GM10847 (cell line): ENCODE results near the gene BMP2K.

ENCODE experiments used
- POLR2A ChIP-seq: IDR thresholded peaks from 2 replicates; pipeline ENCODE4 v1.6.1; 2011; ENCODE audit not compliant: insufficient read length; ENCODE audit errors: extremely low read depth

Gene BMP2K

GRCh38 chr4:78775303-78776078 is 659 bp upstream of the BMP2K start:
- no peak for TF ChIP-seq POLR2A

GRCh38 chr4:78776729-78777575 is 802 bp downstream of the BMP2K start:
- peak; percentile 23 for TF ChIP-seq POLR2A

- no peak for TF ChIP-seq POLR2A
These were observed 1.4 kb downstream of the BMP2K start for GRCh38 chr4:78777576-78777940.

GRCh38 chr4:78778530-78778929 is 2.4 kb downstream of the BMP2K start:
- TF ChIP-seq POLR2A: no peak

- TF ChIP-seq POLR2A: no peak
These were observed 3.1 kb downstream of the BMP2K start for GRCh38 chr4:78779280-78779679.

GRCh38 chr4:78780093-78780492 is 3.9 kb downstream of the BMP2K start:
- no peak for TF ChIP-seq POLR2A

- TF ChIP-seq POLR2A: no peak
These were observed 5.0 kb downstream of the BMP2K start for GRCh38 chr4:78781139-78781538.

- no peak for TF ChIP-seq POLR2A
These were observed 5.8 kb downstream of the BMP2K start for GRCh38 chr4:78781924-78782323.

GRCh38 chr4:78784236-78784865 is 8.2 kb downstream of the BMP2K start:
- TF ChIP-seq POLR2A: no peak

- TF ChIP-seq POLR2A: no peak
These were observed 11.3 kb downstream of the BMP2K start for GRCh38 chr4:78787392-78788006.

GRCh38 chr4:78788007-78788889 is 12.1 kb downstream of the BMP2K start:
- no peak for TF ChIP-seq POLR2A

GRCh38 chr4:78796526-78796925 is 20.4 kb downstream of the BMP2K start:
- TF ChIP-seq POLR2A: no peak

GRCh38 chr4:78797777-78798284 is 21.7 kb downstream of the BMP2K start:
- TF ChIP-seq POLR2A: no peak
